Cardiac atrium fibroblast (primary cell): ENCODE measurements around the gene SLC17A3. TPM values are rescaled to one million over a fixed set of nuclear protein-coding genes. Genes with fewer than 3 reads are reported as not detected.

Experiments
- total RNA-seq: library from RNA; depleted of rRNA; stranded (reverse); fragments of >200 nt; gene quantifications from 2 replicates; pipeline ENCODE4 v1.2.3, GENCODE V29; 2015

The SLC17A3 gene
- total RNA-seq: not detected in 2 replicates

DNA sequence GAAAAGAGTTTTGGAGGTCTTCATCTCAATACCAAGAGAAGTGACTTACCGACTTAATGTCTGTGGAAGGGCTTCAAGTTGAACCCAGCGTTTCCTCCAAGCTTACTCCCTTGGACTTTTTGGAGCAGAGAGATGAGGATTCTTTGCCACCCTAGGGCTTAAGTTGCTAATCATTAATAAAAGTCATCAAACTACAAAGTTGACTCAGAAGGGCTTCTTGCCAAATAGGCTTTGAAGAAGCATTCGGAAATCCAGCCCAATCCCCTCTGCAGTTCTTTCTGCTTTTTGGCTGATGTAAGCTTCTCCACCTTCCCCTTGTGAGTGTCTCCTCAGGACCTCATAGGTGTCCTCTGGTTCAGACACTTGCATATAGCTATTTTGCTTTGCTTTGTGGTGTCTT is at the start of gene SLC17A3:
TSS of gene SLC17A3 (minus strand) at position 126 of the 400 bp plus-strand sequence. CDS start 5,856 bp downstream, outside the sequence.

GRCh38 chr6:25831532-25832306 is 42.3 kb downstream of the SLC17A3 start, which contains the start of gene SLC17A1:
TSS of gene SLC17A1 (minus strand) at chr6:25832052. CDS start at chr6:25830557, 1,495 bp downstream.

Other genes starting within 250 kb of the SLC17A3 start
- not detected in 2 replicates for gene SCGN, start 222.0 kb downstream of the SLC17A3 start, total RNA-seq
- not detected in 2 replicates for gene SLC17A4, start 119.5 kb downstream of the SLC17A3 start, total RNA-seq
- gene SLC17A1, start 42.2 kb downstream of the SLC17A3 start, total RNA-seq: not detected in 2 replicates
- not detected in 2 replicates for gene SLC17A2, start 56.4 kb upstream of the SLC17A3 start, total RNA-seq
- 7.0 and 9.2 TPM in 2 replicates for gene TRIM38, start 88.6 kb upstream of the SLC17A3 start, total RNA-seq
- 6.5 and 19.0 TPM in 2 replicates for gene HFE, start 213.2 kb upstream of the SLC17A3 start, total RNA-seq